H9 (cell line): ENCODE results near the gene LRPAP1. TPM values are rescaled to one million over a fixed set of nuclear protein-coding genes. Genes with fewer than 3 reads are reported as not detected.
"Not testable (repeated sequence)": the region's sequence is repeated elsewhere in the genome, so short reads cannot be mapped to it uniquely, and the experiment has no call there.

Experiments used
- DNase-seq: peaks from one replicate; pipeline ENCODE4 v3.0.0-alpha.2; 2017
- H2AFZ ChIP-seq: one replicate; pipeline ENCODE4 v1.6.1; 2013; ENCODE audit warnings: mild to moderate bottlenecking, low read length, control low read depth, moderate library complexity
- H2AK5ac ChIP-seq: 2 replicates; pipeline ENCODE4 v1.6.1; 2013; ENCODE audit warnings: low read length, control low read depth, mixed read lengths; ENCODE audit not compliant: insufficient read length
- H2BK120ac ChIP-seq: one replicate; pipeline ENCODE4 v1.6.1; 2013; ENCODE audit warnings: low read depth, mild to moderate bottlenecking, low read length, control low read depth, inconsistent platforms; ENCODE audit not compliant: poor library complexity, severe bottlenecking
- H2BK12ac ChIP-seq: 2 replicates; pipeline ENCODE4 v1.6.1; 2013; ENCODE audit warnings: low read length, control low read depth, mixed read lengths, low read depth; ENCODE audit not compliant: insufficient read length
- H2BK15ac ChIP-seq: 2 replicates; pipeline ENCODE4 v1.6.1; 2013; ENCODE audit warnings: low read depth, low read length, control low read depth
- H2BK20ac ChIP-seq: one replicate; pipeline ENCODE4 v1.6.1; 2013; ENCODE audit warnings: low read depth, mild to moderate bottlenecking, low read length, control low read depth, inconsistent platforms; ENCODE audit not compliant: poor library complexity, severe bottlenecking
- H2BK5ac ChIP-seq: 2 replicates; pipeline ENCODE4 v1.6.1; 2013; ENCODE audit warnings: low read length, control low read depth, mixed read lengths; ENCODE audit not compliant: insufficient read length
- H3K14ac ChIP-seq: 2 replicates; pipeline ENCODE4 v1.6.1; 2013; ENCODE audit warnings: low read length, control low read depth; ENCODE audit not compliant: insufficient read depth
- H3K18ac ChIP-seq: 2 replicates; pipeline ENCODE4 v1.6.1; 2013; ENCODE audit warnings: low read depth, mild to moderate bottlenecking, mixed read lengths, low read length, control low read depth; ENCODE audit not compliant: insufficient read length
- H3K23ac ChIP-seq: 2 replicates; pipeline ENCODE4 v1.6.1; 2013; ENCODE audit warnings: low read length, control low read depth, mixed read lengths, low read depth; ENCODE audit not compliant: insufficient read length
- H3K23me2 ChIP-seq: 2 replicates; pipeline ENCODE4 v1.6.1; 2013; ENCODE audit warnings: low read depth, mild to moderate bottlenecking, mixed read lengths, low read length, control low read depth; ENCODE audit not compliant: insufficient read length, poor library complexity, severe bottlenecking
- H3K27ac ChIP-seq: 2 replicates; pipeline ENCODE4 v1.5.1; 2013; ENCODE audit warnings: low read length, control low read depth, mixed read lengths, low read depth; ENCODE audit not compliant: insufficient read length
- H3K27me3 ChIP-seq: 2 replicates; pipeline ENCODE4 v1.6.1; 2013; ENCODE audit warnings: low read length, control low read depth, inconsistent platforms; ENCODE audit not compliant: insufficient read depth
- H3K4ac ChIP-seq: 2 replicates; pipeline ENCODE4 v1.6.1; 2013; ENCODE audit warnings: low read depth, mild to moderate bottlenecking, control low read depth, inconsistent platforms, low read length, moderate library complexity
- H3K4me1 ChIP-seq: 2 replicates; pipeline ENCODE4 v1.6.1; 2013; ENCODE audit warnings: low read length, control low read depth, inconsistent platforms; ENCODE audit not compliant: insufficient read depth
- H3K4me2 ChIP-seq: 2 replicates; pipeline ENCODE4 v1.6.1; 2013; ENCODE audit warnings: low read length, control low read depth, mixed read lengths; ENCODE audit not compliant: insufficient read length, insufficient read depth
- H3K56ac ChIP-seq: 2 replicates; pipeline ENCODE4 v1.6.1; 2013; ENCODE audit warnings: low read depth, mild to moderate bottlenecking, mixed read lengths, low read length, control low read depth; ENCODE audit not compliant: insufficient read length
- H3K79me1 ChIP-seq: 2 replicates; pipeline ENCODE4 v1.6.1; 2013; ENCODE audit warnings: low read depth, mild to moderate bottlenecking, moderate library complexity, low read length, control low read depth, inconsistent platforms; ENCODE audit not compliant: insufficient read depth, poor library complexity, severe bottlenecking
- H3K79me2 ChIP-seq: 2 replicates; pipeline ENCODE4 v1.6.1; 2013; ENCODE audit warnings: low read length, control low read depth, inconsistent platforms; ENCODE audit not compliant: insufficient read depth
- H3K9ac ChIP-seq: 2 replicates; pipeline ENCODE4 v1.6.1; 2013; ENCODE audit warnings: low read length, control low read depth, mixed read lengths; ENCODE audit not compliant: insufficient read length; ENCODE audit errors: extremely low read depth
- H3K9me3 ChIP-seq: one replicate; pipeline ENCODE4 v1.6.1; 2013; ENCODE audit warnings: low read depth, low read length, inconsistent platforms; ENCODE audit not compliant: control insufficient read depth
- H3T11ph ChIP-seq: one replicate; pipeline ENCODE4 v1.6.1; 2013; ENCODE audit warnings: mild to moderate bottlenecking, low read length, control low read depth, inconsistent platforms
- H4K20me1 ChIP-seq: one replicate; pipeline ENCODE4 v1.6.1; 2013; ENCODE audit not compliant: control insufficient read depth, insufficient read length, insufficient read depth
- H4K5ac ChIP-seq: 2 replicates; pipeline ENCODE4 v1.6.1; 2013; ENCODE audit warnings: low read depth, mild to moderate bottlenecking, mixed read lengths, low read length, control low read depth; ENCODE audit not compliant: insufficient read length
- H4K8ac ChIP-seq: replicated peaks from 2 replicates; pipeline ENCODE4 v1.6.1; 2013; ENCODE audit warnings: low read length, control low read depth, mixed read lengths, low read depth; ENCODE audit not compliant: insufficient read length
- H4K91ac ChIP-seq: 2 replicates; pipeline ENCODE4 v1.6.1; 2013; ENCODE audit warnings: low read depth, mild to moderate bottlenecking, moderate library complexity, mixed read lengths, low read length, control low read depth; ENCODE audit not compliant: insufficient read length
- H3K27ac Mint-ChIP-seq, 3 experiments: 2 replicates in 2 of 3; 3 replicates in 1 of 3; pipeline ENCODE4 v1.8.0; 2020 to 2021; ENCODE audit warnings: mixed read lengths in 3 of 3, mild to moderate bottlenecking in 1 of 3, moderate library complexity in 1 of 3
- H3K27me3 Mint-ChIP-seq: 2 replicates; pipeline ENCODE4 v1.8.0; 2021; ENCODE audit warnings: low read depth, mild to moderate bottlenecking, moderate library complexity, mixed read lengths
- H3K36me3 Mint-ChIP-seq, 3 experiments: 2 replicates in 2 of 3; 3 replicates in 1 of 3; pipeline ENCODE4 v1.8.0; 2020 to 2021; ENCODE audit warnings: low read depth in 3 of 3, mixed read lengths in 3 of 3; ENCODE audit not compliant: insufficient read depth in 1 of 3
- H3K4me1 Mint-ChIP-seq, 2 experiments: 2 replicates each; pipeline ENCODE4 v1.8.0; 2020; ENCODE audit warnings: mixed read lengths in 2 of 2
- H3K4me3 Mint-ChIP-seq, 2 experiments: 2 replicates in 1 of 2; 3 replicates in 1 of 2; pipeline ENCODE4 v1.8.0; 2020 to 2021; ENCODE audit warnings: mild to moderate bottlenecking in 2 of 2, mixed read lengths in 2 of 2, moderate library complexity in 1 of 2
- H3K9me3 Mint-ChIP-seq, 2 experiments: 2 replicates in 1 of 2; 3 replicates in 1 of 2; pipeline ENCODE4 v1.8.0; 2020; ENCODE audit warnings: mild to moderate bottlenecking in 2 of 2, mixed read lengths in 2 of 2, moderate library complexity in 1 of 2
- CTCF ChIP-seq: fragments of 200-600 bp; sonication (generic); conservative IDR thresholded peaks from 3 replicates; pipeline ENCODE4 v1.8.0; 2021; ENCODE audit warnings: antibody characterized with exemption, mild to moderate bottlenecking
- WGBS: extraction: QIAGEN DNeasy Blood & Tissue Kit; methylation state at CpG from one replicate; pipeline ENCODE4 v1.1.7; 2013; ENCODE audit warnings: missing lambda C conversion rate, low lambda C conversion rate, mixed read lengths; ENCODE audit not compliant: insufficient read length; ENCODE audit errors: extremely low coverage; 5-methylcytosine and 5-hydroxymethylcytosine counted together
- total RNA-seq: library from RNA; stranded (reverse); gene quantifications from 2 replicates; pipeline ENCODE4 v1.2.1, GENCODE V29; 2021

Gene LRPAP1
- total RNA-seq, 1 experiment from 2014 or later = 85.9 TPM

GRCh38 chr4:3512279-3512678 lies 19.9 kb downstream of the LRPAP1 start:
- Histone ChIP-seq H3K23ac (no peak overlapping the region), H2BK120ac (no peak overlapping the region), H2BK12ac (no peak overlapping the region), H4K5ac (no peak overlapping the region), H2BK5ac (no peak overlapping the region), H3K4me2 (no peak overlapping the region), H3K4ac (no peak overlapping the region), H2BK15ac (no peak overlapping the region), H3K27me3 (no peaks in the 10 kb centered on the region), H3K23me2 (no peaks in the 10 kb centered on the region), H3K79me2 (no peaks in the 10 kb centered on the region), H3K14ac (no peak overlapping the region), H3K18ac (no peak overlapping the region), H3K27ac (no peak overlapping the region), H2AK5ac (no peak overlapping the region), H3K4me1 (no peaks in the 10 kb centered on the region; the same call in 1 of the 2 replicates), H2BK20ac (no peak overlapping the region), H3K56ac (no peak overlapping the region), H3K9me3 (no peaks in the 10 kb centered on the region), H3K79me1 (no peaks in the 10 kb centered on the region), H4K91ac (no peak overlapping the region), H3K9ac (no peak overlapping the region), H3T11ph (no peak overlapping the region), H2AFZ (no peak overlapping the region), H4K8ac (no peak overlapping the region), H4K20me1 (no peaks in the 10 kb centered on the region)
- no peak overlapping the region for H3K27ac Mint-ChIP-seq
- H3K4me3 Mint-ChIP-seq = no peak overlapping the region
- H3K27me3 Mint-ChIP-seq = no peaks in the 10 kb centered on the region
- TF ChIP-seq CTCF = no peak
- peaks cover 54 to 83% (median 79%) of the 10 kb centered on the region in 3 experiments for H3K36me3 Mint-ChIP-seq
- DNase-seq = no peak
- WGBS = no CpG with 5 or more reads among the region's 13 CpGs
- H3K4me1 Mint-ChIP-seq = peaks cover 3 to 7% of the 10 kb centered on the region in 2 experiments
- H3K9me3 Mint-ChIP-seq = no peaks in the 10 kb centered on the region; a peak in 1 of 5 replicates

DNA sequence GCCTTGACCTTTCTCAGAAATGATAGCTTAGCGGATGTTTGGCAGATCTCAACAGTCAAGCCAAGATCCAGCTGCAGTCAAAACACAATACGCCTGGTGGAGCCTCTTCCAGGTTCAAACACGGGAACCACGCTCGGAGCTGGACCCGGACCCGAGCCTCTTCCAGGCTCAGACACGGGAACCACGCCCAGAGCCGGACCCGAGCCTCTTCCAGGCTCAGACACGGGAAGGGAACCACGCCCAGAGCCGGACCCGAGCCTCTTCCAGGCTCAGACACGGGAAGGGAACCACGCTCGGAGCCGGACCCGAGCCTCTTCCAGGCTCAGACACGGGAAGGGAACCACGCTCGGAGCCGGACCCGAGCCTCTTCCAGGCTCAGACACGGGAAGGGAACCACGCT lies 20.6 kb downstream of the LRPAP1 start:
- not testable (repeated sequence) for H2BK12ac ChIP-seq, H2AK5ac ChIP-seq, H4K91ac ChIP-seq, H3K27me3 Mint-ChIP-seq, H2BK15ac ChIP-seq, H2BK20ac ChIP-seq, H3K56ac ChIP-seq, H3K27ac Mint-ChIP-seq, H4K5ac ChIP-seq, H3K27ac ChIP-seq, H3K23me2 ChIP-seq, H3K4me2 ChIP-seq, H2BK120ac ChIP-seq, H3K4me3 Mint-ChIP-seq, H4K8ac ChIP-seq, H3K9ac ChIP-seq, H3K4me1 ChIP-seq, H3K4me1 Mint-ChIP-seq, H3K18ac ChIP-seq, H3K4ac ChIP-seq, H3K23ac ChIP-seq, H3K9me3 ChIP-seq, DNase-seq, H2BK5ac ChIP-seq, H3K79me1 ChIP-seq, H2AFZ ChIP-seq, H3K27me3 ChIP-seq, H3T11ph ChIP-seq, H3K79me2 ChIP-seq, H3K14ac ChIP-seq, H4K20me1 ChIP-seq, H3K9me3 Mint-ChIP-seq
- H3K36me3 Mint-ChIP-seq = peaks cover 52 to 83% (median 80%) of the 10 kb centered on the region in 3 experiments
- WGBS = no CpG with 5 or more reads among the region's 27 CpGs
